DMS 273 (cell line): ENCODE data around the gene GPALPP1.
"Not testable (repeated sequence)": the region's sequence is repeated elsewhere in the genome, so short reads cannot be mapped to it uniquely, and the experiment has no call there.

Experiments
- DNase-seq: peaks from one replicate; lab custom pipeline; 2025; ENCODE audit not compliant: unreplicated experiment; lab: John Stamatoyannopoulos, UW

GPALPP1 gene

DNA sequence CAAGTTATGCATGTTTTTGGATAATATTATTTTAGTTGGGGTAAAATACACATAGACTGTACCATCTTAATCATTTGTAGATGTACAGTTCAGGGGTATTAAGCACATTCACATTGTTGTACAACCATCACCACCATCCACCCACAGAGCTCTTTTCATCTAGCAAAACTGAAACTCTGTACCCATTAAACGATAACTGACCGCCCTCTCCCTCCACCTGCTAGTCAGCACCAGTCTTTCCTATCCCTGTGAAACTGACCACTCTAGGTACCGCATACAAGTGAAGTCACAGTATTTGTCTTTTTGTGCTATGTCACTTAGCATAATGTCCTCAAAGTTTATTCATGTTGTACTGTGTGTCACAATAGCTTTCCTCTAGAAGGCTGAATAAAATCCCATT is 70.7 kb downstream of the GPALPP1 start:
- no peak for DNase-seq

DNA sequence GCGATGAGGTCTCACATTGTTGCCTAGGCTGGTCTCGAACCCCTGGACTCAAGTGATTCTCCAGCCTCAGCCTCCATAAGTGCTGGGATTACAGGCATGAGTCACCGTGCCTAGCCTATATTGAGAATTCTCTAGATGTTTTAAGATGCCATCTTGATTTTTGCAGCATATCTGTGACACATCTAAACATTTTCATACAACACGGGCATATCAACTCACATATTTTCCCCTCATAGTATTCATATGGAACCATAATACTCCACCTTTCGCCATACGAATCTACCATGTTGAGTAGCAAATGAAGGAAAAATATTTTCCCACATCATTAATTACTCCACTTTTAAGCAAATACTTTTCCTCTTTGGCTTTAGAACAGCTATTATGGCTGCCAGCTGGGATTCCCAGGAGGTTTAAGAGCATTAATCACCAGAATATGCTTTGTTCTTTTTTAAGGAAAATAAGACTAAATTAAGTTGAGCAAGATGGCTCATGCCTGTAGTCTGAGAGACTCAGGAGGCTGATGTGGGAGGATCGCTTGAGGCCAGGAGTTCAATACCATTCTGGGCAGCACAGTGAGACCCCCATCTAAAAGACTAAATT is 74.0 kb downstream of the GPALPP1 start:
- no peak for DNase-seq

DNA sequence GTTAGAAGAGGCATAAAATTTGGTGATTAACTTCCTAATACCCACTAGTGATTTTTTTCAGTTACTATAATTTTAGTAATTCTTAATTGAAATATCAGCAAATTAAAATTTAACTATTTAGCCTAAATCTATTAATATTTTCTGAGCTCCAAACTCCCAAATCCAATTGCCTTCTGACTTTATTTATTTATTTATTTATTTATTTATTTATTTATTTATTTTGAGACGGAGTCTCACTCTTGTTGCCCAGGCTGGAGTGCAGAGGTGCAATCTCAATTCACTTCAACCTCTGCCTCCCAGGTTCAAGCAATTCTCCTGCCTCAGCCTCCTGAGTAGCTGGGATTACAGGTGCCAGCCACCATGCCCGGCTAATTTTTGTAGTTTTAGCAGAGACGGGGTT is 74.6 kb downstream of the GPALPP1 start:
- not testable (repeated sequence) for DNase-seq

DNA sequence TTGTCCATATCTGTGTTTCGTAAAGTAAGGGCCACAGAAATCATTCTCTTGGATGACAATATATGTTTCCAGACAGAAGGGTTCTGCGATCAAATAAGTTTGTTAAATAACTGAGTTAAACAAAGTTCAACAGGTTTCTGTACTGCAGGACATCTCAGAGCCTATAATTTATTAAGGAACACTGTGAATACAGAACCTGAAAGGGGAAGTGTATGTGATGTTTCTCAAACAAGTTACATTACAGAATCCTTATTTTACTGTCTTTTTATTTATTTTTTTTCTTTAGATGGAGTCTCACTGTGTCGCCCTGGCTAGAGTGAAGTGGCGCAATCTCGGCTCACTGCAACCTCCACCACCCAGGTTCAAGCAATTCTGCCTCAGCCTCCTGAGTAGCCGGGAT is 75.6 kb downstream of the GPALPP1 start:
- DNase-seq, result no peak

DNA sequence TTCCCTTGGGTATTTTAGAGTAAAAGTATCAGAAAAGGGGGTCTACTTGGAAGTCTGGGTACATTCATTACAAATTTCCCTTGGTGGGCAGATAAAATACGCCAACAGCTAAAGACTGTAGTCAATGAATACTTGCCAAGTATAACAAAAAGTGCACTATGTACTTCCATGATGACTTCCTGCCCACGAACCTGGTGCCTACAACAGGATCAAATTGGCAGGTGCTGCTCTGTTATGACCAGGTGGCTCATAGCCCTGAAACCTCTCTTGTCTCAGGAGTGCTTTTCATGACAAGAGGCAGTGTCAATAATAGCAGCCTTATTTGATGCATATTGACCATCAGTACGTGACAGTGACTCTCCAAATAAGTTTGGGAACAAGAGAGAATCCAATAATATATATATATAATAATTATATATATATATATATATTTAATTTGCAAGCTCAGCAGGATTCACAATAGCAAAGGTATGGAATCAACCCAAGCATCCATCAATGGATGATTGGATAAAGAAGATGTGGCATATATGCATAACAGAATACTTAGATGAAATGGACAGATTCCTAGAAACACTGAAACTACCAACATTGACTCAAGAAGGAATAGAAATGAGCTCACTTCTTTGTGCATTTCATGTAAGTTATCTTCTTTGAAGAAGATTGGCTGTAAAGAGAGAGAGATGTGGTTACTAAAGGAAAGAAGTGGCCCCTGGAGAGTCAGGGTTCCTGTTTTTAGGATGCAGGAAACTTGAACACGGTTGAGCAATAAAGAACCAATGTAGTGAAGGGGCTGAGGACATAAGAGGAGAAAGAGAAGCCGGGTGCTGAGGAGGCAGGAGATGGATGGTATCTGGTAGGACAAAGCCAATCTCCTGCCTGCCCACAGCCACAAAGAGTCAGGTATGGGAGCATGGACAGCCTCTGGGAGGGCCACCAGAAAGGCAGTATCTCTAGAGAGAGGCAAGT is 79.0 kb downstream of the GPALPP1 start:
- DNase-seq, result no peak

DNA sequence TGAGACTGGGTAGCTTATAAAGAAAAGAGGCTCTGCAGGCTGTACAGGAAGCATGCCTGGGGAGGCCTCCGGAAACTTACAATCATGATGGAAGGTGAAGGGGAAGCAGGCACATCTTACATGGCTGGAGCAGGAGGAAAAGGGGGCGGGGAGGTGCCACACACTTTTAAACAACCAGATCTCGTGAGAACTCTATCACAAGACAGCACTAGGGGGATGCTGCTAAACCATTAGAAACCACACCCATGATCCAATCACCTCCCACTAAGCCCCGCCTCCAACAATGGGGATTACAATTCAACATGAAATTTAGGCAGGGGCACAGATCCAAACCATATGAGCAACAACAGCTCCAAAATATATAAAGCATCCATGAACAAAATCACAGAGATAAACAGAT is 84.5 kb downstream of the GPALPP1 start:
- no peak for DNase-seq

DNA sequence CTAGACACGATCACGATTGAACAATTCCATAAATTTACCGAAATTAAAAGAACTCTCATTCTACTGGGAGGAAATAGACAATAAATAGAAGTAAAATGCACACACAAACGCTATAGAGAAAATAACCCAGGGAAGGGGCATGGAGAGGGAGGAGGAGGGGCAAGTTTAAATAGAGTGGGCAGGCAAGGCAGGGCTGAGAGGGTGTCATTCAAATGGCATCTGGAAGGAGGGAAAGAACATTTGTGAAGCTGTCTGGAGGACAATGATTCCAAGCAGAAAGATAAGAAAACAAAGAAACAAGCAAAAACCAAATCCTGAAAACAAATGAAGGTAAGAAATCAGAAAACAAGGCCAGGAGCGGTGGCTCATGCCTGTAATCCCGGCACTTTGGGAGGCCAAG is 85.4 kb downstream of the GPALPP1 start:
- DNase-seq, result no peak

DNA sequence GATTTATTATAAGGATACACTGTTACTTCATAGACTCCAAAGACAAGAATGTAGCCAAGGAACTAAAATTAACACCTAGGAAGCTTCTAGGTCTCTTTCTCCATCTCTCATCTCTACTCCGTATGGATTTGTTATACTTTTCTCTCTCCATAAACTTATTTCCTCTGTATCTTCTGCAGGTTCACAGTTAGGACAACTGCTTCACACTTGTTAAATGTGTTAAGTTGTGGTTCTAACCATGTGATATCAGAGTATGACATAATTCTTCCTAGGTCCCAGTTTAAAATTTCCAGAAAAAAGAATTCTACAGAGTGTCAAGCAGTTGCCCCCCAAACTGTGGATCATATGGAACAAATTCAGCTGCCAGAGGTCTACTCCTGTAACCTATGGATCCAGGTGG is 88.7 kb downstream of the GPALPP1 start:
- DNase-seq, result no peak
